ENCODE results near the gene ANGPTL2.

ANGPTL2 gene

DNA sequence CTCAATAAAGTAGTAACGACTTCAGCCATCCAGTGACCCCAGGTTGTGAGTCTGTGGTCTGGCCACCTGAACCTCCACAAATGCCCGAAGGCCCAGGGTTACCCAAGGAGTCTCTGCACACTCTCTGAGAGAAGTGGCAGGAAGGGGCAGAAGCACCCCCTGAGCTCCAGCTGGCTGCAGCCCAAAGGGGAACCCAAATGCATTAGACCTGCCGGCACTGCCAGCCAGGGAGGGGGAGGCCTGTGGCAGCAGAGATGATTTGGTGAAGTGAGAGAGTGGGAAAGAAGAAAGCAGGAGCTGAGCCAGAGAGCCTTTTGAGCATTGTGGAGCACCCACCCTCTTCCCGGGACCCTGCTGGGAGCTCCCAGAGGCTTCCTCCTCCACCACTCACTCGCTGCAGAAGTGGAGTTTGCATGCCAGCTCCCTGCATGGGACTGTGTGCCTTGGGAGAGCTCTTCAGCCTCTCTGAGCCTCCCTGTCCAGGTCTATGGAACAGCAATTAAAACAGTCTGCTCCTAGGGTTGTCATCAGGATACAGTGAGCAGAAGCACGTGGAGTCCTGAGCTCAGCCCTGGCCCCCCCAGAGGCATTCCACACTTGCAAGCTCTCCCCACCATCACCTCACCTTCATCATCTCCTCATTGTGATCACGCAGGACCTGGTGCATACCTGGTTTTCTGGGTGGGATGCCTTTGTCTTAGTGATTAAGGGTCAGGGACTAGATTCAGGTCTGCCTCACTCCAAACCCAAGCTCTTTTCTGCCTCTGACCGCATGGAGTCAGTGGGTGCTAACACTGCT lies 13.8 kb upstream of the ANGPTL2 start:
- DNase-seq: no peak

DNA sequence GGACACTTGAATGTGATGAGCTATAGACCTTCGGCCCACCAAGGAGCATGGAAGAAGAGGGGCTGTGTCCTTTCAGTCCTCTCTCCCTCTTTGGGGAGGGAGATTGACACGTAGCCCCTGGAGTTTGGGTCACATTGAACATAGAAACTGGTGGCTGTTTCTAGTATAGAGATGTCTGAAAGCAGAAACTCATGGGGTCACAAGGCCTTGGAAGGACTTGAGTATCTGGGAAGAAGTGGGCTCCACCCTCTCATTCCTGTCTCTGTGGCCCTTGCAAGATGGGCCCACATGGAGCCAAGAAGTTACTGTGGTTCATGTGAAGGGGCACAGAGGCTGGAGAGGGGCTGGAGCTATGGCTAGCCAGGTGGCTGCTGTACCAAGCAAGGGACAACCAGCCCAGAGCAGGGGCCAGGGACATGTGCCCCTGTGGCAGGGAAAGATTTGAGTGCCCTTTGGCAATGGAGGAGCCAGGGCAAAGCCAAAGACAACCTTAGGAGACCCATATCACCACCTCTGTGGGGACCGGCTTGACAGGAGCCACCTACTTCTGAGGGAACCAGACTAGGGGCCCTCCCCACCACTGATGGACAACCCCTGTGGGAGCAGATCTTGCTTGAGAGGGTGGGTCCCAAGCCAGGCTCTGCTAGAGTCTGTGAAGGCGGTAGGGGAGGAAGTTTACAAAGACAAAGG lies 12.8 kb upstream of the ANGPTL2 start:
- no peak for DNase-seq

DNA sequence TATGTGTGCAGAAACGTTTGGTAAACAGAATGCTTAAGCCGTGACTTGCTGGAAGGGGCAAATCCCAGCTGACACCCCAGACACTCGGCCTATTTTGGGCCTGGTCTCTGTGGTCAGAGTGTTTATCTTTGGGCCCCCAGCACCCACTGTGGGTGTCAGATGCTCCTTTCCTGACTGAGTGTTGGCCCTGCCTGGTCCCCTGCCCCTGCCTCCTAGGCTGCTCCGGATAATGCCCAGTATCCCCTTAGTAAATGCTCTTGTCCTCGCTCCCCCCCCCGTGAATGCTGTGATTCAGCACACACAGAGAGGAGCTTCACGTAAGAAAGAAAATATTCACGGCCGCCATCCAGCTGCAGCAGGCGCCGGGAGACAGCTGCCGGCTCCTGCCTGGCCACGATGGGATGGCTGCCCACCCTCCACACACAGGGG lies 11.3 kb upstream of the ANGPTL2 start:
- no peak for DNase-seq

GRCh38 chr9:127132921-127133647 lies 10.6 kb upstream of the ANGPTL2 start:
- DNase-seq: no peak

- no peak for DNase-seq
Observed at GRCh38 chr9:127132375-127132774, 9.9 kb upstream of the ANGPTL2 start.

- DNase-seq: no peak
Observed at GRCh38 chr9:127131871-127132270, 9.4 kb upstream of the ANGPTL2 start.

DNA sequence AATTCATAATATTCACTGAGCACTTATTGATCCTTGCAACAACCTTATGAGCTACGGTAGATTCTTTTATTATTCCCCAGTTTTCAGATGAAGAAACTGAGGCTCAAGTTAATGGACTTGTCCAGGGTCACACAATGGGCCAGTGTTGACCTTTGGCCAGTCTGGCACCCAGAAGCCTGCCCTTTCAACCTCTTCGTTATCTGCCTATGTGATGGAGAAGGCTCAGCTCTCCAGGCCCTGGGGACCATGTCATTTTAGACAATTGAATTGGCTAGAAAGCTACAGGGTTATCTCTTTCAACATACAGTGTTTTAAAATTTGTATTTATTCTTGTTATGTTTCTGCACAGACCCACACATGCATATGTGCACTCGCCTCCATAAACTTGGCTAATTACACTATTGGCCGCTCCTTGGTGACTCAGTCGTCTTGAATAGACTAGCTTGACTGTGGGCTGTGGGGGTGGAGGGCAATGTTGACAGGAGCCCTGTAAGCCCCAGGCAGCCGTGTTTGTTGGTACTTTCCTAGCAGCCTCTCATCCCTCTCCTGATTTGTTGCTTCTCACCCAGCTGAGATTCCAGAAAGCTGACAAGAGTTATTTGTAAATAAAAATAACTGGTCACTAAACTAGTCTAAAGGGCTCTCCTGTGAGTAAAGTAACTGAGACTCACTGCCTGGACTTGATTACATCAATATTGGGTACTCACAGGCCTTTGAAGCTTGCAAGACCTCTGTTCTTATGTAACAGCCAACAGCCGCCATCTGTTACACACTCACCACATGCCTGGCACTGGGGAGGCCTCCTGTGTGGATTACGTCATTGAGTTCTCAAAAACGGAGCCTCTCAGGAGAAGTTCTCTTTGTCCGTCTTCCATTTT lies 8.5 kb upstream of the ANGPTL2 start:
- DNase-seq: no peak

DNA sequence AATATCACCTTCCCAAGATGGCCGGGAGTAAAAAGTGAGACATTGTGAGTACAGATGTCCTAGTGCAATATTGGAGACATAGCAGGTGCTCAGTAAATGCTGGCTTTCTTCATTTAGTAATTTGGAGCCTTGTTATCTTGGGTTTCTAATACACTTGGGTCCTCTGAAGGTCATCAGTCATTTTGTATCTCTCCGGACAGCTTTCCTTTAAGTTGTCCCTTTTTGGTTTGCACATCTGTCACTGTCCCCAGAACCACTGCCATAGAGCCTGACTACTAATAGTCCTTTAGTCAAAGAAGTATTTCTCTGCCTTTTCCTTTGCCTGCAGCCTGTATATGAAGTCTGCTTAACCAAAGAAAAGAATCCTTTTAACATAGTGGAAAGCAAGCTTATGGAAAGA lies 7.8 kb upstream of the ANGPTL2 start:
- DNase-seq: no peak

DNA sequence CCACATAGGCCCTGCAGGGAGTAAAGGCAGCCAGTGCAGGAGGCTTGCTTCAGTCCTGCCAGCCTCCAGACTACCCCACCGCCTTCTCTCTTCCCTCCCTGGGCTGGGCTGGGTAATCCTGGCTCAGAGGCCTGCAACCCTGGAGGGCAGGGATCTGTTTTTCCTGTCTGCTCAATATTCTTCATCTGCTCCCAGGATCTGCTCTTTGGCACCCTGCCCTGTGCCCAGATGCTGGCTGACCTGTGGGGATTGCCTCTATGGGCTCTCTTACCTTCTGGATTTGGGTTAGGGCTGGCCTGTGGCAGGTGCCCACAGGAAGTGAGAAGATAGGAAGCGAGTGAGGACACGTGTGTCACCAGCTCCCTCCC lies 7.3 kb upstream of the ANGPTL2 start:
- DNase-seq: no peak

- no peak for DNase-seq
Observed at GRCh38 chr9:127129073-127129717, 6.8 kb upstream of the ANGPTL2 start.

DNA sequence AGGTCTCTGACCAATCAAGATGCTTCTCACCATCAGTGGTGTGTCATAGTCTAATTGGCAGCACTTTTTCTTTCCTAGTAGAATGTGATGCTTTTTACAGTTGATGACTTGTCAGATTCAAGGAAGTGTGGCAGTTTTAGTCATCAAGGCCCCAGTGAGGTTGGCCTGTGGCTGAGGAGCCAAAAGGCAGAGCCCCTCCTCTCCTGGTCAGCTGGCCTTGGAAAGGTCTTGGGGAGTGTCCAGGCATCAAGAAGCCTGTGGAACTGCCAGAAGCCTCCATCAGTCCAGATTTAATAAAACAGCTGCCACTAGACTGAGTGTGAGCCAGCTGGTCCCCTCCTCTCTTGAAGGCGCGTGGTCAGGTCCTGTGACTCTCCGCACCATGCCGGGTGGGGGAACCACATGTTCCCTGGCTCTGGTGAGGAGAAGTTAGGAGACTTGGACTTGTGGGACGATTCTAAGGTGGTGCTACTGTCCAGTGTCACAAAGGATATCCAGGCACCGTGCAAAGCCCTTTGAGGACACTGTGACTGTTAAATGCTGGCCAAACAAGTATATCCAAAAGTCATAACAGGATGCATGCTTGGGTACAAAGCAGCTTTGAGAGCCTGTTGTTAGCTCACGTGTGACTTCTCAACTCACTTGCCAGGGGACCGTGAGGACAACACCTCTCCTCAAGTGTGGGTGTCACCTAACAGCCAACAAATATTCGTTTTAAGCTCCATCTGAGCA lies 6.1 kb upstream of the ANGPTL2 start:
- no peak for DNase-seq

DNA sequence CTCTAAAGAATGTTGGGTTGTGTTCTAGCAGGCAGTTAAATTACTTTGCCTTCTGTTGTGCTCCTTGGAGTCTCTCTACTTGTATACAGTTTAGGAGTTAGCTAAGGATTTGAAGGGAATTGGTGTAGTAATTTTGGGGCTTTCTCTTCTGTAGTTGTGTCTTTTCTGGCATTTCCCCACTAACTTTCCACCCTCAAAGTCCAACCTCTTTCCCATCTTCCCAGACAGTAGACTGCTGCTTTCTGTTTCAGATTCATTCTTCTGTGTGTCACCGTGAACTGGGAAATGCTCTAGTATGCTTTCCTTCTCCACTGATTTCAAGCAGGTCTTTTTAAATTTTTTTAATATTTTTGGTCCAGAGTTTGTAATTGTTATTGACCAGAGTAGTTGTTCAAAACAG lies 4.5 kb upstream of the ANGPTL2 start:
- no peak for DNase-seq

GRCh38 chr9:127124792-127125191 lies 2.4 kb upstream of the ANGPTL2 start:
- no peak for DNase-seq

- no peak for DNase-seq
Observed at GRCh38 chr9:127124111-127124531, 1.7 kb upstream of the ANGPTL2 start.

- DNase-seq: no peak
Observed at GRCh38 chr9:127123064-127123890, 842 bp upstream of the ANGPTL2 start.

DNA sequence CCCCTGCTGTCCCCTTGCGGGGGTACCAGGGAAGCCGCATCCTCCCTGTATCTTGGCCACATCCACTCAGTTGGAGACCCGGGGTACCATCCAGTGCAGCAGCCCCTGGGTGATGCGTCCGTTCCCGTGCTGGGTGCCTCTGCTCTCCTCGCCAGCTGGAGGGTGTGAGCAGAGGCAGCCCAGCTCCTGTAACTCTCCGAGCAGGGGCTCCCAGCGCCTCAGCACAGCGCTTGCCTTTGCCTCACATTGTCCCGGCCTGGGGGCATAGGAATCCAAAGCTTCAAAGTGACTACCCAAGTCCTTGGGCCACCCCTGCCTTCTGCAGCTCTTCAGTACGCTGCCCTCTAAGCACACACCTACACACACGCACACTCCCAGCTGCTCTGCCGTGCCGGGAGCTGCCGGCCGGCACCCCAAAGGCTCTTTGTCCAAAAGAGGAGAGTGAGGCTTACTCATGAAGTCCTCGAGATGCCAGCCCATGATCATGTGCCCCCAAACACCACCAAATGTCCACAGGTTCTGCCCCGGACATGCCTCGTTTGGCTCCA lies 733 bp downstream of the ANGPTL2 start:
- DNase-seq: no peak

DNA sequence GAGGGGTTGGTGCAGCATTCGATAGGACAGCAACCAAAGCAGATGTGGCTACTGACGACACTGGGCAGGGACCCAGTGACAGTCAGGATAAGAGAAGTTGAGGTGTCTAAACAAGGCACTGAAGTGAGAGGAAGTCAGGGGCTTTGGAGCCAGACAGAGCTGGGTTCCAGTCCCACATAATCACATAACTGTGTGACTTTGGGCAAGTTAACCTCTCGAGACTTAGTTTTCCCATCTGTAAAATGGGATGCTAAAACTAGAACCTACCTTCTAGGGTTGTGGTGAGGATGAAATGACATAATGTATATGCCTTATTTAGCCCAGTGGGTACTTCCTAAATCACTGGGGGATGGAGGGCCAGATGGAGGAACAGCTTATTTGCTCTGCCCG lies 3.1 kb downstream of the ANGPTL2 start:
- no peak for DNase-seq

GRCh38 chr9:127118597-127119319 lies 3.7 kb downstream of the ANGPTL2 start:
- no peak for DNase-seq

- DNase-seq: no peak
Observed at GRCh38 chr9:127117801-127118200, 4.6 kb downstream of the ANGPTL2 start.

GRCh38 chr9:127116957-127117356 lies 5.5 kb downstream of the ANGPTL2 start:
- DNase-seq: no peak

Measured in NK-92 treated with Interleukin-12 subunit alpha and Interleukin-12 subunit beta, amount 100 ng/mL, for 24 hours (cell line).